Activated T-cell treated with anti-CD3 and anti-CD28 coated beads, Interleukin-2, amount 50 U/mL, for 24 hours (primary cell): ENCODE measurements around the gene PDP2.
"Not testable (repeated sequence)": the region's sequence is repeated elsewhere in the genome, so short reads cannot be mapped to it uniquely, and the experiment has no call there.

ENCODE experiments used
- DNase-seq: peaks from one replicate; pipeline ENCODE4 v3.0.0-alpha.2; 2020
- H3K27ac Mint-ChIP-seq: 2 replicates; pipeline ENCODE4 v1.8.0; 2020; ENCODE audit warnings: mild to moderate bottlenecking, mixed read lengths
- H3K27me3 Mint-ChIP-seq: 2 replicates; pipeline ENCODE4 v1.8.0; 2020; ENCODE audit warnings: mixed read lengths
- H3K36me3 Mint-ChIP-seq: 2 replicates; pipeline ENCODE4 v1.8.0; 2020; ENCODE audit warnings: low read depth, mixed read lengths
- H3K4me1 Mint-ChIP-seq: 2 replicates; pipeline ENCODE4 v1.8.0; 2020; ENCODE audit warnings: low read depth, mixed read lengths
- H3K4me3 Mint-ChIP-seq: 2 replicates; pipeline ENCODE4 v1.8.0; 2020; ENCODE audit warnings: mild to moderate bottlenecking, moderate library complexity, mixed read lengths
- H3K9me3 Mint-ChIP-seq: 2 replicates; pipeline ENCODE4 v1.8.0; 2020; ENCODE audit warnings: mixed read lengths

Gene PDP2

GRCh38 chr16:66934138-66934838 lies 54.0 kb downstream of the PDP2 start, which contains the start of gene CIAO2B:
TSS of gene CIAO2B (minus strand) at chr16:66934402. CDS start at chr16:66934364, 38 bp downstream.
- H3K27me3 Mint-ChIP-seq, result no peaks in the 10 kb centered on the region
- H3K4me3 Mint-ChIP-seq, result peak within 1 kb of the TSS; percentile 99
- peak; percentile 93 for DNase-seq
- peak within 1 kb of the TSS; percentile 99 for H3K27ac Mint-ChIP-seq
- no peaks in the 10 kb centered on the region for H3K9me3 Mint-ChIP-seq
- H3K36me3 Mint-ChIP-seq, result peaks cover 87% of the 10 kb centered on the region
- peaks cover 50% of the 10 kb centered on the region for H3K4me1 Mint-ChIP-seq

- not testable (repeated sequence) for H3K9me3 Mint-ChIP-seq, DNase-seq, H3K27me3 Mint-ChIP-seq
- Mint-ChIP-seq H3K4me3 (peak overlapping the region; percentile 99), H3K27ac (peak overlapping the region; percentile 99), H3K36me3 (peaks cover 89% of the 10 kb centered on the region), H3K4me1 (peaks cover 50% of the 10 kb centered on the region)
Observed at GRCh38 chr16:66934839-66935313, 54.6 kb downstream of the PDP2 start.

- peaks cover 90% of the 10 kb centered on the region for H3K36me3 Mint-ChIP-seq
- H3K9me3 Mint-ChIP-seq, result no peaks in the 10 kb centered on the region
- H3K4me3 Mint-ChIP-seq, result peak within 1 kb of the TSS; percentile 99
- H3K27me3 Mint-ChIP-seq, result no peaks in the 10 kb centered on the region
- H3K4me1 Mint-ChIP-seq, result peaks cover 50% of the 10 kb centered on the region
- peak within 1 kb of the TSS; percentile 99 for H3K27ac Mint-ChIP-seq
- no peak for DNase-seq
Observed at GRCh38 chr16:66935314-66936011, 55.1 kb downstream of the PDP2 start, which contains the start of gene CES2. TSS of gene CES2 (plus strand) at chr16:66935516. CDS start at chr16:66935636, 120 bp downstream.

GRCh38 chr16:66936462-66936861 lies 56.1 kb downstream of the PDP2 start:
- Mint-ChIP-seq H3K27me3 (no peaks in the 10 kb centered on the region), H3K4me1 (peaks cover 50% of the 10 kb centered on the region), H3K4me3 (peak overlapping the region; percentile 99), H3K27ac (peak overlapping the region; percentile 99), H3K9me3 (no peaks in the 10 kb centered on the region), H3K36me3 (peaks cover 94% of the 10 kb centered on the region)
- no peak for DNase-seq

- no peaks in the 10 kb centered on the region for H3K27me3 Mint-ChIP-seq
- peak overlapping the region; percentile 99 for H3K4me3 Mint-ChIP-seq
- peaks cover 94% of the 10 kb centered on the region for H3K36me3 Mint-ChIP-seq
- DNase-seq, result no peak
- H3K27ac Mint-ChIP-seq, result peak overlapping the region; percentile 99
- H3K4me1 Mint-ChIP-seq, result peaks cover 46% of the 10 kb centered on the region
- H3K9me3 Mint-ChIP-seq, result no peaks in the 10 kb centered on the region
Observed at GRCh38 chr16:66936889-66937554, 56.7 kb downstream of the PDP2 start.

- no peaks in the 10 kb centered on the region for H3K9me3 Mint-ChIP-seq
- peak overlapping the region; percentile 77 for H3K27ac Mint-ChIP-seq
- H3K4me3 Mint-ChIP-seq, result no peak overlapping the region
- no peaks in the 10 kb centered on the region for H3K27me3 Mint-ChIP-seq
- peaks cover 39% of the 10 kb centered on the region for H3K4me1 Mint-ChIP-seq
- peaks cover 94% of the 10 kb centered on the region for H3K36me3 Mint-ChIP-seq
- DNase-seq, result no peak
Observed at GRCh38 chr16:66937725-66938337, 57.5 kb downstream of the PDP2 start.

GRCh38 chr16:66939366-66939765 lies 59.1 kb downstream of the PDP2 start:
- peaks cover 25% of the 10 kb centered on the region for H3K4me1 Mint-ChIP-seq

GRCh38 chr16:66940236-66940635 lies 59.9 kb downstream of the PDP2 start:
- Mint-ChIP-seq H3K4me3 (no peak overlapping the region), H3K27me3 (no peaks in the 10 kb centered on the region), H3K9me3 (no peaks in the 10 kb centered on the region), H3K4me1 (peaks cover 24% of the 10 kb centered on the region), H3K36me3 (peaks cover 85% of the 10 kb centered on the region), H3K27ac (no peak overlapping the region)
- no peak for DNase-seq

More at GRCh38 chr16:66939366-66939765, 59.1 kb downstream of the PDP2 start:
- peaks cover 92% of the 10 kb centered on the region for H3K36me3 Mint-ChIP-seq
- H3K4me3 Mint-ChIP-seq, result no peak overlapping the region
- no peak for DNase-seq
- no peaks in the 10 kb centered on the region for H3K9me3 Mint-ChIP-seq
- no peaks in the 10 kb centered on the region for H3K27me3 Mint-ChIP-seq
- H3K27ac Mint-ChIP-seq, result no peak overlapping the region
